ENCODE measurements around the gene C5orf47. TPM values are rescaled to one million over a fixed set of nuclear protein-coding genes. Genes with fewer than 3 reads are reported as not detected.

Gene C5orf47
- total RNA-seq, 8 experiments from 2014 or later = 0.21 to 0.95 (median 0.46) TPM; not detected in 2

GRCh38 chr5:174053905-174054304, 64.9 kb downstream of the C5orf47 start:
- 20 to 100% (median 90%) methylated on average over 2 to 3 of the region's 3 CpGs; no CpG with 5 or more reads in 4 of the 10 experiments for WGBS, 10 experiments
- in situ Hi-C loops (cut with MboI; ENCODE audit: low pct_unique_long_range_greater_than_20kb in 2 of 9, low sequenced_read_pairs in 9 of 9, unreplicated experiment in 9 of 9) = loop anchor here in 3 of 9 experiments (10.0 to 25.0 kb wide), 2 partner anchors 258 to 261 kb away; no protein-coding TSS in a partner anchor

More at GRCh38 chr5:174053905-174054304, 64.9 kb downstream of the C5orf47 start:
- H3K4me3 ChIP-seq = no peak overlapping the region
- peaks cover 0 to 10% of the 10 kb centered on the region in 2 donors for H3K4me1 ChIP-seq (replicated peaks in 1 of 2)
- ATAC-seq (replicated peaks in 6 of 8) = no peak
- H3K27ac ChIP-seq = no peak overlapping the region

Other genes with a start within 250 kb of the C5orf47 start
- gene CPEB4, start 100.8 kb upstream of the C5orf47 start, total RNA-seq = 10 to 100 TPM; 10.8 to 92.2 (median 36.5) TPM
- gene NSG2, start 56.5 kb downstream of the C5orf47 start, total RNA-seq = 100 to 1,000 TPM in 4 of 8 experiments, 10 to 100 TPM in 1, under 1 TPM in 2, not detected in 1; 0.51 to 186 (median 119) TPM